ENCODE measurements around the gene GABRA5. TPM values are rescaled to one million over a fixed set of nuclear protein-coding genes. Genes with fewer than 3 reads are reported as not detected.

Gene GABRA5
- total RNA-seq, 1 donor from 2014 or later = not detected

GRCh38 chr15:26864664-26865191, 2.1 kb upstream of the GABRA5 start:
- no peaks in the 10 kb centered on the region for H3K36me3 ChIP-seq (ENCODE audit: control insufficient read depth, insufficient read depth, low read length)
- FAIRE-seq = no peak
- TF ChIP-seq CTCF (IDR thresholded peaks at IDR 0.05; ENCODE audit: insufficient read depth, low read length, severe bottlenecking) = peak; percentile 61
- peaks cover 5% of the 10 kb centered on the region for H3K27me3 ChIP-seq (ENCODE audit: control insufficient read depth, insufficient read depth, low read length)
- H3K4me3 ChIP-seq (ENCODE audit: low read depth, low read length) = no peak overlapping the region
- DNase-seq (ENCODE audit: low read depth) = peak; percentile 32

GRCh38 chr15:26867200-26868007, 542 bp downstream of the GABRA5 start:
- Histone ChIP-seq H3K36me3 (ENCODE audit: control insufficient read depth, insufficient read depth, low read length) (no peaks in the 10 kb centered on the region), H3K4me3 (ENCODE audit: low read depth, low read length) (no peak overlapping the region), H3K27me3 (ENCODE audit: control insufficient read depth, insufficient read depth, low read length) (peaks cover 5% of the 10 kb centered on the region)
- FAIRE-seq = no peak
- DNase-seq (ENCODE audit: low read depth) = no peak
- no peak for TF ChIP-seq CTCF (IDR thresholded peaks at IDR 0.05; ENCODE audit: insufficient read depth, low read length, severe bottlenecking)

GRCh38 chr15:26868029-26868685, 1.3 kb downstream of the GABRA5 start:
- TF ChIP-seq CTCF (IDR thresholded peaks at IDR 0.05; ENCODE audit: insufficient read depth, low read length, severe bottlenecking) = no peak
- DNase-seq (ENCODE audit: low read depth) (no peak), FAIRE-seq (no peak)
- H3K4me3 ChIP-seq (ENCODE audit: low read depth, low read length) = no peak overlapping the region
- no peaks in the 10 kb centered on the region for H3K36me3 ChIP-seq (ENCODE audit: control insufficient read depth, insufficient read depth, low read length)
- peaks cover 5% of the 10 kb centered on the region for H3K27me3 ChIP-seq (ENCODE audit: control insufficient read depth, insufficient read depth, low read length)

- FAIRE-seq (no peak), DNase-seq (ENCODE audit: low read depth) (no peak)
These were observed 2.8 kb downstream of the GABRA5 start for GRCh38 chr15:26869628-26870027.

GRCh38 chr15:26870346-26870745, 3.5 kb downstream of the GABRA5 start:
- no peak for TF ChIP-seq CTCF (IDR thresholded peaks at IDR 0.05; ENCODE audit: insufficient read depth, low read length, severe bottlenecking)
- Histone ChIP-seq H3K27me3 (ENCODE audit: control insufficient read depth, insufficient read depth, low read length) (peaks cover 5% of the 10 kb centered on the region), H3K36me3 (ENCODE audit: control insufficient read depth, insufficient read depth, low read length) (no peaks in the 10 kb centered on the region), H3K4me3 (ENCODE audit: low read depth, low read length) (no peak overlapping the region)
- no peak for DNase-seq (ENCODE audit: low read depth)
- no peak for FAIRE-seq

More at GRCh38 chr15:26869628-26870027, 2.8 kb downstream of the GABRA5 start:
- no peak for TF ChIP-seq CTCF (IDR thresholded peaks at IDR 0.05; ENCODE audit: insufficient read depth, low read length, severe bottlenecking)
- Histone ChIP-seq H3K36me3 (ENCODE audit: control insufficient read depth, insufficient read depth, low read length) (no peaks in the 10 kb centered on the region), H3K27me3 (ENCODE audit: control insufficient read depth, insufficient read depth, low read length) (peaks cover 5% of the 10 kb centered on the region), H3K4me3 (ENCODE audit: low read depth, low read length) (no peak overlapping the region)

Data from bronchial epithelial cell (primary cell).